ENCODE data around the gene SORD.

DNA sequence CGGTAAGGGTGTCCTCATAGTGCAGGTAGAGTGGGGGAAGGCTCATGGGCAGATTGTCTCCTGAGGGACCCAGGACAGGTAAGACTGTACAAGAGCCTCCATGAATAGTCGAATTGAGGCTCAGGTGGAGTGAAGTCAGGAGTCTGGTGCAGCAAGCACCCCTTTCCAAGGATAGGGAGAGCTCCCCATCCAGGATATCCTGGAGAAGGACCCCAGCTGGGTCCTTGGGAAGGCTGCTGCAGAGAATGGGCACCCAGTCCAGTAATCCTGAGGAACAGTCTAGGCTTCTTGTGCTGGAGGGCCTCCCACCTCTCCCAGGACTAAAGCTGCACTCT lies 91.7 kb downstream of the SORD start:
- TF ChIP-seq POLR2A (IDR thresholded peaks at IDR 0.05; ENCODE audit: low read length) = no peak
- TF ChIP-seq GATA1 (IDR thresholded peaks at IDR 0.05; ENCODE audit: low read depth, low read length) = no peak
